ENCODE data around the gene FRMD4B.

GRCh38 chr3:69121513-69121912 lies 264.4 kb downstream of the FRMD4B start:
- no peak for TF ChIP-seq CTCF (IDR thresholded peaks at IDR 0.05)
- TF ChIP-seq POLR2AphosphoS5 (IDR thresholded peaks at IDR 0.05) = no peak
- TF ChIP-seq POLR2A (IDR thresholded peaks at IDR 0.05) = no peak
- no peak for TF ChIP-seq EP300 (IDR thresholded peaks at IDR 0.05; ENCODE audit: low read depth)

All from transverse colon (tissue), 4 donors.